RCC 7860 (cell line): ENCODE results near the gene ZNF609.
"Not testable (repeated sequence)": the region's sequence is repeated elsewhere in the genome, so short reads cannot be mapped to it uniquely, and the experiment has no call there.

Experiments used
- DNase-seq: peaks from one replicate; pipeline ENCODE4 v3.0.0-alpha.2; 2015; ENCODE audit warnings: low spot score
- FAIRE-seq: peaks from 2 replicates; lab custom pipeline; 2012; peaks lifted over from hg19 to GRCh38; lab: Jason Lieb, UNC

ZNF609 gene

DNA sequence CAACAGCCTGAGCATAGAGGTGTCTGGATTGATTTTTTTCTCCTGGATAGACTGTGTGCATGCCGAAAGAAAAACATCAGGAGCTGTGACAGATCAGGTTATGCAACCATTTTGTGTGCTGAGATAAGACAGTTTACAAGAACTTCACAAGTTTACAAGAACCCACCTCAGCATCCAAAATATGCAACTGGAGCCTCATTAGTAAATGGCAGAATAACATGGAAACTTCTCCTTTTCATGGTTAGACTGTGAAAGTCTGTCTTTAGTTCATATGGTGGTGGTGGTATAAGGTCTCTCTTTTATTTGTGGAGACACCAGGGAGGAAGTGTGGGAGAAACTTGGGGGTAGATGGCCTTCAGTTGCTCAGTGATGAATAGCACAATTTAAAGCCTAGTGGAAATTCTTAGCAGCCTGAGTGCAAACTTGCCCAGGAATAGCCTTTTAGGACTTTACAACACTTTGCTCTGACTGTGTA lies 3.7 kb upstream of the ZNF609 start:
- FAIRE-seq (no peak), DNase-seq (no peak)

DNA sequence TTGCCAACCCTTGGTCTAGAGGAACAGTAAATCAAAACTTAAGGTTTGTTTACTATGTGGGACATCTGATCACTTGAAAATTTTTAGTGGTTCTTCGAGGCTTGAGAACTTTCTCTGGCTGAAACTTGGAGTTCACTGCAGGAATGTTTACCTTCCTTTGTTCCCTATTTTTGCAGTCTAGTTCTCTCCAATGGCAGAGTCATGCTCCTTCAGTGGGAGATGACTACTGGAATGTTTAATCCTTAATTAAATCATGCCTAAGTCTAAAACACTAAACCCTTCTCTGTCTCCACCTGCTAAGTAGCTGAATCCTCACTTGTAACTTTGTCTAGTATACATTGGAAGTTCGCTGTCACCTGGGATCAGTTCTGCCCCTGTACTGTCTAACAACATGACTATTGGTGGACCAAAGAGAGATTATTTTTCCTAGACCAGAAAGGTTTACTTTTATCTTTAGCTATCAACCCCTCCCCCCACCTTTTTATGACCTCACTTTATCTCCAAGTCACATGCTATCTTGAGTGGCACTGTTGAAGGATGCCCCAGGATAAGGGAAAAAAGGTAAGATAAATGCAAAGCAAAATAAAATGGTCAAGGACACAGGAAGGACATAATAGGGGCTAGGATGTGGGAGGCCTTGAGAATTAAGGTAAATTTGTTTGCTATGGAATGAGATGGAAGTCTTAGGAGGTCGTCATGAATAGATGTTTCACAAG lies 1.2 kb upstream of the ZNF609 start:
- no peak for DNase-seq
- FAIRE-seq, result no peak

DNA sequence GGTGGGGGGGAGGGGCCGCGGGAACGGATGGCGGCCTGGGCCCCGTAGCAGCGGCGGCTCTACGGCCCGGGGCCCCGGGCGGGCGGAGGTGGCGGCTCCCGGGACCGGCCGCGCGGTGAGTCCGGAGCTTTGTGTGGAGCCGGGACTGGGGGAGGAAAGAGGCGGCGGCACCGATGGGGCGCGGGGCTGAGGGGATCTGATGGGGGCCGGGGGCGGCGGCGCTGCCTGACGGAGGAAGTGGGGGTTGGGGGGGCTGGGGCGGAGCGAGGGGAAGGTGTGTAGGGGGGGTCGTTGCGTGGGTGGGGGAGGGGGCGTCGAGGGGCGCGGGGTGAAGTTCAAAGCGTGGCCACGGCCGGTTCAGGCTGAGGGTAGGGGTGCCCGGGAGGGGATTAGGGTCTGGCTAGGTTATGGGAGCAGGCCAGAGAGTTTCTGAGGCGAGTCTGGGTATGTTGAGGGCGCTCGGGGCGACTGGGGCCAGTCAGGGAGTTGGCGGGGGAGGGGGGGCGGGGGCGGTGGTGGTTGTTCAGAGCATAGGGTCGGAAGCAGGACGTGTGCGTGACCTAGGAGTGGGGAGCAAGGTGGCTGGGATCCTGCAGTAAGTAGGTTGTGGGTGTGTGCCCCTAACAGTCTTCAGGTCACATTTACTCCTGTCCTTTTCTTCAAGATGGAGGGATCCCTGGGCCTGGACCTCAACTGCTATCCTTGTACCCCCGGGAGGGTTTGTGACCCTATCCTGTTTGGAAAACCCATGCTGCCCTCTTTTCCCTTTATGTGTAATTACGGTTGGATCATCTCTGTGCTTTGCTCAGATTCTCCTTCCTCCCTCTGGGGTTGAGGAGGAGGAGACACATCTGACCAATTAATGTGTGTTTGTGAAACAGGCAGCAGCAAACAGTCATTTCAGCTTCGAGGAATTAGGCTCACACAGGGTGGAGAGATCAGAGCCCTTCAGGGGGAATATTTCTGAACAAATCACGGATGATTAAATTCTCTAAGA lies 644 bp downstream of the ZNF609 start:
- DNase-seq, result peak; percentile 50
- peak; percentile 27 for FAIRE-seq

DNA sequence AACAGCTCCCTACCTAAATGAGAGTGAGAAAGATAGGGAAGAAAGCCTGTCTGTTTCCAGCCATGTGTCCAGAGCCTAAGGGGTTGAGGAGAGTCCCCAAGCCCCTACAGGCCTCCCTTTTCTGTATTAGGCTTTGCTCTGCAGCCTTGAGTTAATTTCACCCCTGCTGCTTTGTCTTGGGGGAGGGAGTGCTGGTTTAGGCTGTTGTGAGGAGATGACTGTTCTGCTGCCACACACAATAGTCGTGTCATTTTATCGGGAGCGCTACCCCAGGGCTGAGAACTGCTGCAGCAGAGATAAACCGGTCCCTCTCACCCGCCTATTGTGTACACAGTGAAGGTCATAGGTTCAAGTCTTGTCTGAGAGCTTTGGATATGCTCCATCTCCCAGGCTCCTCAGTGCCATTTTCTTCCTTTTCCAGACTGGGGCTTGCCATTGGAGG lies 1.4 kb downstream of the ZNF609 start:
- FAIRE-seq, result no peak
- DNase-seq, result no peak

DNA sequence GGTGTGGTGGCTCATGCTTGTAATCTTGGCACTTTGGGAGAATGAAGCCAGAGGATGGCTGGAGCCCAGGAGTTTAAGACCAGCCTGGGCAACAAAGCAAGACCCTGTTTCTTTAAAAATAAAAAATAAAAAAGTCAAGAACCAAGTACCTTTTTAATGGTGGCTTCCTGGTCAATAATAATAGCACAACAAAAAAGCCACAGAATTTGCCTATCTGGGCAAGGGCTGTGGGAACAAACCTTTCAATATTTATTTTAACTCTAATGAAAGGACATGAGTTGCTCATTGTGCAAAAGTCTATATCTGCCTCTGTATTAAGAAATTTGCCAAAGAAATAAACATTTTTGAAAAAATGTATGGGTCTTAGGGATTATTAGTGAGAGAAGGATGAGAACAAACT lies 2.1 kb downstream of the ZNF609 start:
- DNase-seq, result no peak
- FAIRE-seq, result no peak

DNA sequence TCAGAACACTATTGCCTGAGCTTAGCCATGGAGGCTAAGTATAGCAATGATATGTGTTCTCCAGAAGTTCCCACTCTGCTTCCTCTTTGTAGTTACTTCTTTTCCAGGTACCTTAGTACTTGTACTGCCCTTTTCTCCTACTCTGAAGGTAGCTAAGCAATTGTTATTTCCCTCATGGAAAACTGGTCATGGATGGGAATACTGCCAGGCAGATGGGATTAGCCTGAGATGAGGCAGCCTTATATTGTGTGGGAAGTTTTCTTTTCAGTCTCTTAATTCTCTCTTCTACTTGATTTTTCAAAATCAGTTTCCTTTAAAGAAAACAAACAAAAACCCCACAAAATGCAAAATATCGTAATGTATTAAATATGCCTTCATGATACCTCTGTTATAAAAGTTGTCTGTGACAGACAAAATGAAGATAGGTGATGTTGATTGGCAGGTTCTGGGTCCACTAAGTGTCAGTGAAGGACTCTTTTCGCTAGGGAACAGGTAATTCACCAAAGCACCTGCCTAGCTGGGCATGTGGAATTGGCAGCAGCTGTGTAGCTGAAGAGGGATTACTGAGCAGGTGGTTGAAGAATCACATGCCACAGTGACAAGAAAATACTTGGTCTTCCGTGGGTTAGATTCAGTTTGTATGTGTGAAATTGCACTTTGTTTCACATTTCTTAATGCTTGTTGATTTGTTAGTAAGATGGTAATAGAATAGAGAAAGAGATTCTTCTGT lies 4.1 kb downstream of the ZNF609 start:
- FAIRE-seq (no peak), DNase-seq (no peak)

DNA sequence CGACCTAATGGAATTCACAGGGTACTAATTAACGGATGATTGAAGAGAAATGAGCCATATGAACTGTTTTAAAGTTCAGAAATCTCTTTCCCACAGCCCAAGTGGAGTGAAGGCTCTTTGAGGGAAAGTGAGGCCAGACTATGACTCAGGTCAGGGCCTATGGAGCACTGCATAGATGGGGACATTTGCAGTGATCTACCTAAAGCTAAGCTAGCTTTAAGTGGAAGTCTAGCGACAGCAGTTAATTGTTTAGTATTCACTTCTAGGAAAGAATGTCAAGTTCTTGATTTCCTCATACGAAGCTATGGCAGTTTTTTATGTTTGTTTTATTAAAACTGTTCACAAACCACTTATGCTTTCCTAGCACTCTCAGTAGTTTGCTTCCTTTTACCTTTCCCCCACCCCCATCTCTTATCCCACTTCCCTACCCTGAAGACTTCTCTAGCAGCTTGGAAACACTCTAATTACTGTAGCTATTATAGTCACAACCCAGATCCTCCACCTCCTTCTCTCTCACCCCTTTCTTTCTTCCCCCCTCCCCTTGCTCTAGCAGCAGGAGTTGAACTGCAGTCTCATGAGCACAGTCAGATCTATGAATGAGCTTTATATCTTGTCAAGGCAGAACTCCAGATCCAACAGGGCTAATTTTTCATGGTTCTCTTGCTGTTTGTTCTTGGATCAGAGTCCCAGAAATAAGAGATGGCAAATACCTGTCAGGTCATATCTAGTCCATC lies 6.2 kb downstream of the ZNF609 start:
- DNase-seq (no peak), FAIRE-seq (no peak)

DNA sequence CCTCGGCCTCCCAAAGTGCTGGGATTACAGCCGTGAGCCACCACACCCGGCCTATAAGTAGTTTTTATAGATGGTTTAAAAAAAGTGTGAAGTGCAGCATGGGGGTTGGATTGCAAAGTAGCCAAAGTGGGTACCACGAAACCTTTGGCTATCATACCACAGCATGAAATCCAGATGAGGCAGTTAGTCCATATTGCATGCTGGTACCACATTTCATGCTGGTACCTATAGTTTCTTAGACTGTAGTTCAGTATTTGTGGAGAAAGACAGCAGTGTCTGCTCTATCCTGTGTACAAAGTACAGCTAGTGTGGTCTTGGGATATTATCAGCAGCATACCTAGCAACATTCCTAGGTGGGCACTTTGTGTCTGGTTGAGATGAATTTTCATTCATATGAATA lies 11.8 kb downstream of the ZNF609 start:
- no peak for DNase-seq
- no peak for FAIRE-seq

DNA sequence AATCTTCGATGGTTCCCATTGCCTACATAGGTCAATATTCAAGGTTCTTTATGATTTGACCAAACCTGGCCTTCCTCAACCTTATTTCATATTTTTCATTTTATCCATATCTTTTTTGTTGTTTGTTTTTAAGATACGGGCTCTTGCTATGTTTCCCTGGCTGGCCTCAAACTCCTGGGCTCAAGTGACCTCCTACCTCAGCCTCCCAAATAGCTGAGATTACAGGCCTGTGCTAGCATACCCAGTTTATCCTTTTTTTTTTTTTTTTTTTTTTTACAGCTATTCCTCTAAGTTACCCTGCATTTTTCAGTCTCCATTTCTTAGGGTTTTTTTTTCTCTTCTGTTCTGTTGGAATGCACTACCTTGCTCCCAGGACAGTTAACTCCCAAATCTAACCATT lies 14.5 kb downstream of the ZNF609 start:
- no peak for FAIRE-seq
- no peak for DNase-seq

DNA sequence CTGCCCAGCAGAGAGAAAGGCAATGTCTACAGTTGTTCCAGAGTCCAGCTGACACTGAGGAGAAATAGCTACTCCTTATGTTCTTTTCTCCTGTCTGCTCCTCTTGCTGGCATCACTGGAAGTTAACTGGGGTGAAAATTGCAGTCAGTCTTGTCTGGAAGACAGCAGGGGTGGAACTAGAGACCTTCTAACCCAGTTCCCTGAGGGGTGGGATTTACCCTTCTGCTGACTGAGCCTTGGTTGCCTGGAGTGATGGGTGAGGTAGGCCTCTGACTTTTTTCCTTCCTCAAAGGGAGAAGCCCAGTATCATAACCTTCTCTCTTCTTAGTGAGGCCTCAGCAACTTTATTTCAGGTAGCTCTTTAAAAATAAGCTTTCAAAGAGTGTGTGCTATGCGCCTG lies 16.2 kb downstream of the ZNF609 start:
- no peak for DNase-seq
- no peak for FAIRE-seq

DNA sequence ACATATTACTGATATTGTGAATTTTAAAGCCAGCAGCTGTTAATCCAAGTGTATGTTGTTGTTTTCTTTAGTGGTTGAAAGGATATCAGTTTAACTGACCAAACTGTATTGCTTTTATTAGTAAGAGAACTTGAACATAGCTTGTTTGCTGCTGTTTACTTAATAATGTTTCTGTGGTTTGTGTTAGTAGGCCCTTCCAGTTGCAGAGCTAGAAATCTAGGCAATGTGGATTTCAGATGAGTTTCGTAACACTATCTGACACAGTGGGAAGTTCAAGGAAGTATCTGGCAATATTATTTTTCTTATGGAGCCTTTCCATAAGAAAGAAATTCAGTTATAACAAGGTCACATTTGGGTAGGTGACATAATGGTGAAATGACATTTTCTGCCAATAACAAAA lies 18.5 kb downstream of the ZNF609 start:
- FAIRE-seq (no peak), DNase-seq (no peak)

DNA sequence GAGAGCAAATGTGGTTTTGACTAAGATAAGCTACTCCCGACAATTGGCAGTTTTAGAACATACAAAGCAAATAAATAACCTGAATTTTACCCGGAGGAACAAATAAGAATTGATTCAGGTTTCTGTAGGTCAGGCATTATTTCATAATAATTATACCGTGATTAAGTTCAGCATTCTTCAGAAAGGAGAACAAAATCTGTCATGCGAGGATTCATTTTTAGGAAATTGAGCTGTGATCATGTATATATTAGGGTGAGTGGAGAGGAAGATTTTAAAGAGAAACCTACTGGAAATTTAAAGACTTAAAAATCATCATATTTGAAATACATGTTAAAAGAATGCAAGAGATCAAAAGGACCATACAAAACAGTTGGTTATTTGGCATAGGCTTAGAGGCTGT lies 20.5 kb downstream of the ZNF609 start:
- FAIRE-seq (no peak), DNase-seq (no peak)

DNA sequence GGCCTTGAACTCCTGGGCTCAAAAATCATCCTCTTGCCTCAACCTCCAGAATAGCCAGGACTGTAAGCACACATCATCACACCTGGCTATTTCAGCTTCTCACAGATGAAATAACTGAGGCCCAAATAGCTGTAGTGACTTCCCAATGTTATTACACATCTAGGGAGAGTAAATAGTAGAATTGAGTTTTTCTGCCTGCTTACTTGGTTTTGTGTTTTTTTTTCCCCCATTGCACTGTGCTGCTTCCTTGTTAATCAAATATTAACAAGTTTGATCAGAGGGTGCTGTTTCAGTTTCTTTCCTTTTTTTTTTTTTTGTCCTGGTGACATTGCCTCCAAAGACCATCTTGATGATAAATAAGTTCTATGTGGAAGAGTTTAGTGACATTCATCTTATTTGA lies 23.4 kb downstream of the ZNF609 start:
- DNase-seq, result no peak
- no peak for FAIRE-seq

DNA sequence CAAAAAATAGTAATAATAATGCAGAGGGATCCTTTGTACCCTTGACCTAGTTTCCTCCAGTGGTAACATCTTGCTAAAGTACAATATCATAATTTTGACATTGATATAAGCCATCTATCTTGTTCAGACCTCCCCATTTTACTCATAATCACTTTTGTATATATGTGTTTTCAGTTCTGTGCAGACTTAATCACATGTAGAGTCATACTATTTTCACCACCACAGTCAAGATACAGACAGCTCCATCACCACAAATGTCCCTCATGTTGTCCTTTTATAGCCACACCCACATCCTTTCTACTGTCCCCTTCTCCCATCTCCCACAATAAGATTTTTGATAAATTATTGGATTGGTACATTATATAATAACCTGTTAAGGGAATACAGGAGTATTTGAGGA lies 25.4 kb downstream of the ZNF609 start:
- FAIRE-seq (no peak), DNase-seq (no peak)

DNA sequence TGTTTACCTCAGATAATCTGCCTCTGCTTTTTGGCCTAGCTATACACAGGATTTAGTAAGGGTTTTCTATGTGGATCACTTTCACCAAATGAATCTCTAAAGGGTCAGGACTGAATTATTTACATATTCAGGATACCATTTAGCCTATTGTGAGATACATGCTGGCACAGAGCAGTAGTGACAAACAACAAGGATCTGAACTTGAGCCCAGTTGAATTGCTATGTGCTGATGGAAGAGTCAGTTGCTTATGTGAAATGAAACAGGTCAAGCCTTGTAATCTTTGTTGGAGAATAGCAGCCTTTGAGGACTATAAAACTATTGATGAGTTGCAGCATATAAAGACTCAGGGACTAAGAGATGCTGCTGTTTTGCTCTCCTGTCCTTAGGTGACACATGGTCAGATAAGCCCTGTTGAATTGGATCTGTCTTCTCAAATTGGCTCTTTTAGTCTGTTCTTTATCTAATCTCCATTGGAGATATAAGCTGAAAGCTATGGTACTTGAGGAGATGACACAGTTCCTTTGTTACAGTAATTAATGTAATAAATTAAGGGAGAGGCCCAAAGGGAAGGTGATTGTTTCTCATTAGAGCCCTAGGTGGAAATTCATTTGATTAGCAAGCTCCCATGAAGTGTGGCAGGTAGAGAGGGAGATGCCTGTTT lies 30.4 kb downstream of the ZNF609 start:
- no peak for FAIRE-seq
- DNase-seq, result no peak

DNA sequence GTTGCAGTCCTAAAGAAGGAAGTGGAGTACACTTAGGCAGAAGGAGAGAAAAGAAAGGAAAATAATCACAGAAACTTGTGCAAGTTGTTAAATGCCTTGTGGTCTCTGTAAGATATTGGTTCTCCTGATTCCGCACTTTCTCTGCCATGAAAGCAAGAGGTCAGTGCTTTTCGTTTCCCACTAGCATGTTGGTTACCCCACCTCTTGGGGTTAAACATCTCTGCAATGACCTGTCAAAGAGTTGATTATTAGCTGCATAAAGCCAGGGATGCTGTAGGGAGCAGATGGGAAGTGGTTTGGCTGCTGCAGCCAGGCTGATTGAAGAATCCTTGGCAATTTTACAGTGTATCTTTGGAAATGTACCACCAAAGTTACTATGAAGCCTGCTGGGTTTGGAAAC lies 33.3 kb downstream of the ZNF609 start:
- DNase-seq (no peak), FAIRE-seq (no peak)

DNA sequence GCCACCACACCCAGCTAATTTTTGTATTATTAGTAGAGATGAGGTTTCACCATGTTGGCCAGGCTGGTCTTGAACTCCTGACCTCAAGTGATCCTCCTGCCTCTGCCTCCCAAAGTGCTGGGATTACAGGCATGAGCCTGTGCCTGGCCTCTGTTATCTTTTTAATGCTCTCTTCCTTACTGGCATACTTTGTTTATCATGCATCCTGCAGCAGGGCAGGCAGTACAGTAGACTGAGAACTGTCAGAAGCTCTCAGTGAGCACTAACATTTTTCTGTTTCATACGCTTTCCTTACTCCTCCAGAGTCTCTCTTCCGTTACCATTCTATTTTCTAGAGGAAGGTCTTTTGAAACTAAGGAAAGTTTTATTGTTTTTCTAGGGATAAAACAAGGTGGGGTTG lies 35.6 kb downstream of the ZNF609 start:
- FAIRE-seq, DNase-seq: not testable (repeated sequence)

DNA sequence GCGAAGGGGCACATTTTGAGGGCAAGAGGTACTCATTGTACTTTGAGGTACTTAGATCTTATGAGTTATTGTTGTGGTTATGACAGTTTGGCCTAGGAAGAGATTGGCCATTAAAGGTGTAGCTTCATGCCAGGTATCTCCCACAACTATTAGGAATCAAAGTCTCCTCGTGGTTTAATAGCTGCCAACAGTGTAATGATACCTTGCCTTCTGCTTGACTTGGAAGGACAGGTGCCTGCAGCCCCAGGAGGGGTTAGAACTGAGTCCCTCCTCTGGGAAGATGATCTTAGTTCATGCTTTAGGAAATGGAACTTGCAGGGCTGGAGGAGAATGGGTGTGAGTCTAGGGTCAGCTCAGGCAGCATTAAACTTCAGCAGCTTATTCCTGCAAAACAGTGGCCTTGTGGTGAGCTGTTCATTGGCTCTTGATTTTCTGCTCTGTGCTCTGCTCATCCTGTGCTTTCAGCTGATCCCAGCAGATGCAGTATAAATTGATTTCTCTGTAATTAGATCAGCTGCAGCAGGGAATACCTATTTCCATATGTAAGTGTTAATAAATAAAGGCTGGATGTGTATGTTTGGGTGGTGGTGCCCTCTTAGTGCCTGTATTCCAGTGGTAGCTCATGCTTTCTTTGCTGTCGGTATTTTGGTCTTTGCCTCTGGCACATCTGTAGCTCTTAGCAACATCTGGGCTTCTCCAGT lies 40.5 kb downstream of the ZNF609 start:
- no peak for DNase-seq
- no peak for FAIRE-seq

DNA sequence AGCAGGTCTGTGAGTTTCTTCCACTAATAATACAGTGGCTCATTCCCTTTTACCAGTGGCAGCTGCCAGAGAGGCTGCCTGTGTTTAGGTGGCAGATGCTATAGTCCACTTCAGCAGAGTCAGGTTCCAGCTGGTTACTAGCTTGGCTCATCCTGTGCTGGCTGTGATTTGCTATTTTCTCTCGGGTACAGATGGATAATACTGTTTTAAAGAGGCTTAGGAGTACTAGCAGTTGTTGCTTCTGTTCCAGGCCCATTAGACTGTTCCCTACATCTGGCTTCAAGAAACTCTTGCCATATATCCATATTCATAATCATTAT lies 41.0 kb downstream of the ZNF609 start:
- FAIRE-seq (no peak), DNase-seq (no peak)

DNA sequence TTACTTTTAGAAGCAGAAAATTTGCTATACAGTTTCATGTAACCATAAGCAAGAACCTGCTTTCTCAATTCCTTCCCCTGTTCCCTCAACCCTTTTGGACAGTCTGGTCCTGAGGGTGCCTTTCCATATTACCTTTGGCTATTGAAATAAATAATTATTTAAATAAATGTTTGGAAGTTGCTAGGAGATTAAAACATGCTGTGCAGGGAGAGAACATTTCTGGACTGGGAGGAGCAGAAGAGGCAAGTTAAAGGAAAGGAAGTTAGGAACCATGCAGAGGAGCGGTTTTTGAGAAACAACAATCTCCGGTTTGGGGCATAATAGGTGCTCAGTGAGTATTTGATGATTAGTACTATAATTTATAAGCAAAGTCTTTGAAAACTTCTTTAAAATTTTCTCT lies 41.8 kb downstream of the ZNF609 start:
- no peak for FAIRE-seq
- DNase-seq, result no peak
